GM18499 (cell line): ENCODE results near the gene RPGRIP1L.

ENCODE experiments used
- ATAC-seq: cut with Tn5 transposase; IDR thresholded peaks from one replicate; pipeline ENCODE4 v1.9.1; 2021; ENCODE audit warnings: moderate number of reproducible peaks; ENCODE audit not compliant: insufficient read depth, unreplicated experiment

RPGRIP1L gene

DNA sequence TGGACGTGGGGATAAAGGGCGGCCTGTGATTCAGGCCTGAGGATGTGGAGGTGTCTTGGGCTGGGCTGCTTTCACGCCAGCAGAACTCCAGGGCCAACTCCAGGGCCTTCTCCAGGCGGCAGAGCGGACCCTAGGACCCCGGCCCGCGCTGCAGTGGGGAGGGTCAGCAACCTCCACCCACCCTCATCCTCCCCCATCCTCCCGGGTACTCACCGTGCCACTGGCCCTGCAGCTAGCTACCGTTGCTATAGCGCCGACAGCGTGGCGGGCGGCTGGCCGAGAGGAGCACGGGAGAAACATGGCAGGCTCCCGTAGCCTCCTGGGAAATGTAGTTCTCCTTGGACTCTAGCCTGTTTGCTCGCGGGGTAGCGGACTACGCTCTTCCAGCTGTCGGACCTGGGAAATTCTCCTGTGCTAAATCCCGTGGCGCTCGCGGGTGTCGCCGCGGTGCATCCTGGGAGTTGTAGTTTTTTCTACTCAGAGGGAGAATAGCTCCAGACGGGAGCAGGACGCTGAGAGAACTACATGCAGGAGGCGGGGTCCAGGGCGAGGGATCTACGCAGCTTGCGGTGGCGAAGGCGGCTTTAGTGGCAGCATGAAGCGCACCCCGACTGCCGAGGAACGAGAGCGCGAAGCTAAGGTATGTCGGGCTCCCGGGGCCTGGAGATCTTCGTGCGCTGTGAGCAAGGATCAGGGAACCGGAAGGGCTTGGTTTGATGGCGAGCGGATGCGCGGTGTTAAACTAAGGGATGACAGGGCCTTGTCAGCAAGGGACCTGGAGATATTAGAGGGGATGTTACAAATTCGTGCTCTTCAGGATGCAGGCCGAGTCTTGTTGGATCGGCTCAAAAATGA lies at the start of gene RPGRIP1L, which contains the start of gene FTO:
TSS of gene RPGRIP1L (minus strand) at position 270 of the 855 bp plus-strand sequence. CDS start 3,136 bp downstream, outside the sequence.
TSS of gene FTO (plus strand) at position 567 of the 855 bp plus-strand sequence.
- peak; percentile 97 for ATAC-seq

DNA sequence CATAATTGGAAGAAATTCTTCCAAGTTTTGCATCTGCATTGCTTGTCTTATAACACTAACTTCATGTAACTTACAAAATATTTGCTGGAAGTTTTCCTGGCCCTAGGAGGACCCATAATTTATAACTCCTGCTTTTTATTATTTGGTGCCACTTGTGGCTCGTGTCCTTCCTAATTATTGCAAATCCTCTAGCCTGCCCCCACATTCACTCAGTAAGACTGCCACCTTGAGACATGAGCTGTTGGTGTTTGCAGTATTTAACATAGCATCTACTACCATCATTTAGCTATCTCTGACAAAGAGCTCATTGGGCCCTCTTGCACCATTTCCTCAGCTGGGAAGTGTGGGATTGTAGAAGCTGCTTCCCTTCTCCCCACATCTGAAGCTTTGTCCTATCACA lies 49.8 kb upstream of the RPGRIP1L start:
- ATAC-seq, result no peak

GRCh38 chr16:53752560-53752959 lies 48.9 kb upstream of the RPGRIP1L start:
- ATAC-seq, result no peak

DNA sequence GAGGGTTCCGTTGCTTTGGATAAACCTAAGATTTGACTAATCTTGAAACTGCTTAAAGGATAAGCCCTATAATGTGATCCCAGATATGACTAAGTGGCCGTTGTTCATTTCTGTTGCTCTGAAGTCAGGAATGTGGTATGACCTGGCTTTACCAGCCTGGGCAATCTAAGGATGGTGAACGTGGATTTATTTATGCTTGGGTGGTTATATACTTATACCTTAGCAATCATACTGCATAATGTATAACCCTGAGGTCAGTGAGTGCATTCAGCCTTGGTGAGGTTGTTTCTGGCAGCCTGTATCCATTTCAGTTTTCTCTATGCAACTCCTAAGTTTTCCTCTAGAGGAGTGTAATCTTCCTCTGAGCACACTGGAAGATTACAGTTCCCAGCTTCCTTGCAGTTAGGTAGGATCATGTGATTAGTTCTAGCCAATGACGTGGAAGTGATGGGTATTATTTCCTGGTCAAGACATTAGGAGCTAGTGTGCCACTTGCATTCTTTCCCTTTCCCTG lies 42.2 kb upstream of the RPGRIP1L start:
- no peak for ATAC-seq

DNA sequence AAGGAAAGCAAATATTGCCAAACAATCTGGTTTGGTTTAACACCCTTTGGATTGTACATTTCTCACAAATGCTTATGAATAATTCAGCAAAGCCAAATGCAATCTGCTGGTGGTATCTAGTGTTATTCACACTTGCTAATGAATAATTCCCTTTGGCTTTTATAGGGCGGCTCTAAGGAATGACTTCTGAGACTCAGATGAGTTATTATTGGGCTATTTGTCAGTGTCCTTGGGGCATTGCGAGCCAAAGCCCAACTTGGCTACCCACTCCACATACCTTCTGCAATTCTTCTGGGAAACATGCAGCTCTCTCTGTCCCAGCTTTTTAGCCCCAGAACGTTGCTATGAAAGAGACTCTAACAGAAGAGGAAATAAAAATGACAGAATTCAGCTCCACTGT lies 41.4 kb upstream of the RPGRIP1L start:
- ATAC-seq, result no peak

DNA sequence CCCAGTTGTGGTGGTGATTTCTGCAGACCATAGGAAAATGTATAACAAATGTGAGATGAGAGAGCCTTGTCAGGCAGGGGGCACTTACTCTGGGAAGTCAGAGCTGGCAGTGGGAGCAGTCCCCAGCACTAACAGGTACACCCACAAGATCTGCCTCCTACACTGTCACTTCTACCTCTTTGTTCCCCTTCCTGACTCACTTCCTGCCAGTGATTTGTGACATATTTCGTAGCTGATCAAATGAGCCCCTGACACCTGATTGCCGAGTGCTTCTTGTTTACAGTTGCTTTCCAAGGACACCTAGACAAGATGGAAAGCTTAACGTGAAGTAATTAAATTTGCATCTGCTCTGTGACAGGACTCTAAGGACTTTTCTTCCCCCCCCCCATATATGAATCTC lies 40.8 kb upstream of the RPGRIP1L start:
- ATAC-seq, result no peak

- ATAC-seq, result no peak
Measured at GRCh38 chr16:53743149-53743566, 39.5 kb upstream of the RPGRIP1L start.

GRCh38 chr16:53741546-53741945 lies 37.9 kb upstream of the RPGRIP1L start:
- no peak for ATAC-seq

GRCh38 chr16:53740933-53741531 lies 37.4 kb upstream of the RPGRIP1L start:
- no peak for ATAC-seq

GRCh38 chr16:53740476-53740875 lies 36.8 kb upstream of the RPGRIP1L start:
- no peak for ATAC-seq

- no peak for ATAC-seq
Measured at GRCh38 chr16:53737552-53737951, 33.9 kb upstream of the RPGRIP1L start.

DNA sequence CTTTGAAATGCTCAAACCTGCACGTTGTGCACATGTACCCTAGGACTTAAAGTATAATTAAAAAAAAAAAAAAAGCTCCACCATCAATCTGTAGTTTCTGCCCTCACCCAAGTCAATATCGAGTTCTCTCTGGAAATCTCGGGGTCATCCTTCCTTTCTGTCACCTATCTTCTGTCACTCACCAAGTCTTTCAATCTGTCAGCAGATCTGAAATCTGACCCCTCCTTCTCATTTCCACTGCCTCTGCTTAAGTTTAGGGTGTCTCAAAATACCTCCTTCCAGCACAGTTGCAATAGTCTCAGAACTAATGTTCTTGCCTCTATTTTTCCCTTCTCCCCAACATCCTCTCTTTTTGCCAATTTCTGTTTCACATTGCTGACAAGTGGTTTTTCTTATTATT lies 32.6 kb upstream of the RPGRIP1L start:
- ATAC-seq, result no peak

DNA sequence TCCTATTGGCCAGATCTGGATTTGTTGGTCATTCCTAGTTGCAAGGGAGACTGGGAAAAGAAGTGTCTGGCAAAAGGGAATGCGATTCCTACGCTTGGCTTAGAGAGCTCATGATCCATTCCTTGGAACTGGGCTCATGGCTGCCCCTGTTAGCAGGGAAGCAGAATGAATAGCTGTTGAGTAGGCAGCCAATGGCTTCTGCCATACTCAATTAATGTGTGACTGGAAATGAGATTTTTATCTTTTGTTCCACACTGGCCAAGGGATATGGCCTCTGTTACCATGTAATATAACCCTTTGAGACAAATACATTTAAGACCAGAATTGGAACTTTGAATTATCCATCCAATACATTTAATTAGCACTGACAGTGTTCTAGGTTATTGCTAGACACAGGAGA lies 31.2 kb upstream of the RPGRIP1L start:
- ATAC-seq, result no peak

GRCh38 chr16:53732296-53732929 lies 28.8 kb upstream of the RPGRIP1L start:
- no peak for ATAC-seq

DNA sequence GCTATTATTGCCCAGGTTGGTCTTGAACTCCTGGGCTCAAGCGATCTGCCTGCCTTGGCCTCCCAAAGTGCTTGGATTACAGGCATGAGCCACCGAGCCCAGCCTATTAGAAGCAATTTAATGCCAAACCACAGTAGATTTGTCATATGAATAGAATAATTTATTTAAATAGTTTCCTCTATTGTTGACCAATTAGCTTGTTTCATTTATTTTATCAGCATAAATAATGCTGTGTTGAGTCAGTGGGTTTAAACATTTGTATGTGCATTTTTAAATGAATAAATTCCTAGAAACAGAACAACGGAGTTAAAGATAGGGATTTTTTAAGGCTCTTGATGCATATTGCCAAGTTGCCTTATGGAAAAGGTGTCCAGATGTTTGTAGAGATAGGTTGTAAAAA lies 27.0 kb upstream of the RPGRIP1L start:
- no peak for ATAC-seq

- no peak for ATAC-seq
Measured at GRCh38 chr16:53726625-53727024, 23.0 kb upstream of the RPGRIP1L start.

GRCh38 chr16:53721017-53721416 lies 17.4 kb upstream of the RPGRIP1L start:
- no peak for ATAC-seq

GRCh38 chr16:53717577-53717976 lies 13.9 kb upstream of the RPGRIP1L start:
- no peak for ATAC-seq

- no peak for ATAC-seq
Measured at GRCh38 chr16:53715023-53715384, 11.3 kb upstream of the RPGRIP1L start.

- ATAC-seq, result no peak
Measured at GRCh38 chr16:53714205-53715022, 10.8 kb upstream of the RPGRIP1L start.
